NCI-H187 (cell line): ENCODE measurements around the gene PSME4.
"Not testable (repeated sequence)": the region's sequence is repeated elsewhere in the genome, so short reads cannot be mapped to it uniquely, and the experiment has no call there.

Experiments
- DNase-seq, 2 experiments: peaks; one replicate each; lab custom pipeline; 2025; lab: John Stamatoyannopoulos, UW

Gene PSME4

GRCh38 chr2:53842891-53843290 lies 127.9 kb downstream of the PSME4 start:
- DNase-seq, result no peak

GRCh38 chr2:53841651-53842050 lies 129.1 kb downstream of the PSME4 start:
- DNase-seq, result not testable (repeated sequence)

- no peak for DNase-seq
These were observed 130.2 kb downstream of the PSME4 start for GRCh38 chr2:53840580-53840979.

- not testable (repeated sequence) for DNase-seq
These were observed 140.9 kb downstream of the PSME4 start for GRCh38 chr2:53829980-53830290.

- no peak for DNase-seq
These were observed 141.4 kb downstream of the PSME4 start for GRCh38 chr2:53829273-53829979.

- DNase-seq, result no peak
These were observed 142.5 kb downstream of the PSME4 start for GRCh38 chr2:53828331-53828730.

GRCh38 chr2:53827398-53828175 lies 143.2 kb downstream of the PSME4 start:
- DNase-seq, result no peak

GRCh38 chr2:53826587-53827397 lies 144.0 kb downstream of the PSME4 start:
- no peak for DNase-seq

- no peak for DNase-seq
These were observed 144.8 kb downstream of the PSME4 start for GRCh38 chr2:53826030-53826410.

- DNase-seq, result not testable (repeated sequence)
These were observed 147.2 kb downstream of the PSME4 start for GRCh38 chr2:53823639-53824038.

GRCh38 chr2:53821810-53822209 lies 149.0 kb downstream of the PSME4 start:
- no peak for DNase-seq

- no peak for DNase-seq
These were observed 150.1 kb downstream of the PSME4 start for GRCh38 chr2:53820711-53821110.

GRCh38 chr2:53820048-53820447 lies 150.7 kb downstream of the PSME4 start:
- DNase-seq, result no peak

GRCh38 chr2:53819634-53820033 lies 151.2 kb downstream of the PSME4 start:
- DNase-seq, result no peak

- no peak for DNase-seq
These were observed 151.8 kb downstream of the PSME4 start for GRCh38 chr2:53818854-53819435.
